ENCODE results near the gene VARS1.

The VARS1 gene

DNA sequence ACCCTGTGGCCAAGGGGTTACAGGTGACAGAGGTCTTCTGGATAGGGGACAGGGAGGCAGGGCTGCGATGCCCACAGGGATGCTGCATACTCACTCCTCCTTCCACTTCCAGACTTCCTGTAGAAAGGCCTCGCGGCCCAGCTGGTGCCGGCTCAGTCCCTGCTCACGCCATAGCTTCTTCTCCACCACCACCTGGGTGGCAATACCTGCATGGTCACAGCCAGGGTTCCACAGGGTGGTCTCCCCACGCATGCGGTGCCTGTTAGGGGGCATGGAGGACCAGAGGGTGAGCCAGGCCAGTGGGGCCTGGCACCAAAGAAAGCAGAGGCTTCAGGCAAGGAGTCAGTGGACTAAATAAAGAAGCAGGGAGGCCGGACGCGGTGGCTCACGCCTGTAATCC lies 10.1 kb downstream of the VARS1 start:
- H3K36me3 Mint-ChIP-seq: peaks cover 14% of the 10 kb centered on the region
- no peak overlapping the region for H3K27ac Mint-ChIP-seq
- peaks cover under 1% of the 10 kb centered on the region for H3K4me1 Mint-ChIP-seq (ENCODE audit: low read depth)
- H3K9me3 Mint-ChIP-seq (ENCODE audit: low read depth): no peaks in the 10 kb centered on the region
- H3K27me3 Mint-ChIP-seq: no peaks in the 10 kb centered on the region
- H3K4me3 Mint-ChIP-seq: no peak overlapping the region

DNA sequence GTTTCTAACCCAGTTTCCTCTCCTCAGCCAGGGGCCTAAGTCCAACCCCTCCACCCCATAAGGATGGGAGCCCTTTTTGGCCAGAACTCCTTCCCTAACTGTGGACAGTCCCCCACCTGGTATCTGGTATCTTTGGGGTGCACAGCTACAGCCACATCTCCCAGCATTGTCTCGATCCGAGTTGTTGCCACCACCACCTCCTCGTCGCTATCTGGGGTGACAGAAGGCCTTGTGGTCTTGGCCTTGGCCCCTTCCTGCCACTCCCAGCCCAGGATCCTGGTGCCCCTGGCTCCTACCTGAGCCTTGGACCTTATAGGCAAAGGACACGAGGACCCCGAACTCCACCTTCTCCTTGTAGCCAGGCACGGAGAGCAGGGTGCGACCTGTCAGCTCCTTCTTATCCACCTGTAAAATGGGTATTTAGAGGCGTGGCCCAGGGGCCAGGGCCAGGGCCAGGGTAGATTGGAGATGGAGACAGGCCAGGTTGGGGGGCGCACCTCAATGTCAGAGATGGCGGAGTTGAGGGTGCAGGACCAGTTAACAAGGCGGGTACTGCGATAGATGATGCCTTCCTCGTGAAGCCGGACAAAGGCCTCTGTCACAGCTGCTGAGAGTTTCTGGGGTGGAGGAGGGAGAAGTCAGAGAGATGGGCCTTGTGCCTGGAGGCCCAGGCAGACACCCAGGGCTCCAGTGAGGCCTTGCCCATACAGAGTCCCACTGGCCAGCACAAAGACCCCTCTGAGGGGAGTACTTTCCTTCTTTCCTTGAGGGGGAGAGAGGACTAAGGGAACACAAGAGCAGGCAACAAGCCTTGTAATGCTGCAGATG lies 11.2 kb downstream of the VARS1 start:
- Mint-ChIP-seq H3K27me3 (no peaks in the 10 kb centered on the region), H3K4me1 (ENCODE audit: low read depth) (no peaks in the 10 kb centered on the region), H3K9me3 (ENCODE audit: low read depth) (no peaks in the 10 kb centered on the region), H3K27ac (no peak overlapping the region), H3K4me3 (no peak overlapping the region), H3K36me3 (peaks cover 12% of the 10 kb centered on the region)

GRCh38 chr6:31782126-31782855 lies 13.3 kb downstream of the VARS1 start:
- Mint-ChIP-seq H3K27me3 (no peaks in the 10 kb centered on the region), H3K27ac (no peak overlapping the region), H3K36me3 (peaks cover 12% of the 10 kb centered on the region), H3K4me3 (no peak overlapping the region), H3K4me1 (ENCODE audit: low read depth) (peaks cover 6% of the 10 kb centered on the region), H3K9me3 (ENCODE audit: low read depth) (no peaks in the 10 kb centered on the region)

DNA sequence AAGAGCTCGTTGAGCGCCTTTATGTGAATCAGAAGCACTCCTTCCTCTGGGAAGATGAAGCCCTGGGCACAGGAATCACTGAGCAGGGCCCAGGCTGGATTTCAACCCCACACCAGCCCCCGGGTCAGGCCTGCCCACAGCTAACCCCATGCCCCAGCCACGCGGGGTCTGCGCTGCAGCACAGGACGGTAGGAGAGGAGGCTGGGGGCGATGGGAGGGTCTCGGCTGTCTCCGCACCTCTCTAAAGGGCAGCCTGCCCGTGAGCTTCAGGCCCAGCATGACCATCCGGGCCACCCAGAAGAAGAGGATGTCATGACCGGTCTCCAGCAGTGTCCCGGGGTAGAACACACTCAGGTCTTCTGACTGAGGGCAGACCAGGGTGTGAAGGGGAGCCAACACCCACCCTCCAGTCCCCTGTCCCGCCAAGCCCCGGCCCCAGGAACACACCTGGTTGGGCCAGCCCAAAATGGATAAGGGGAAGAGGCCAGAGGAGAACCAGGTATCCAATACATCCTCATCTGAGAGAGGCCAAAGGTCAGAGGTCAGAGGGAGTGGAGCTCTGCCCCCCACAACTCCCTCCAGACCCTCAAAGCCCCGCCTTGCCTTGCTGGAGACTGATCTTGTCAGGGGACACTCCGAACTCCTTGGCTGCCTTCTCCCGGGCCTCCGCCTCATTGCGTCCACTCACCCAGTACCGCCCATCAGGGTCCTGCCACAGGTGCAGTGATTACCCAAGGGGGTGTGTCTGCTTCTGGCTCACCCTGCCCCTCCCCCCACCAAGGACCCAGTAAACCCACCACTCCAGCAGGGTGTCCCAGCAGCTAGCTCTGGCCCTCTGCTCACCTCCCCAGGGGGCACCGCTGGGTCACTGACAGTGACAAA lies 14.1 kb downstream of the VARS1 start:
- Mint-ChIP-seq H3K9me3 (ENCODE audit: low read depth) (no peaks in the 10 kb centered on the region), H3K36me3 (peaks cover 12% of the 10 kb centered on the region), H3K4me1 (ENCODE audit: low read depth) (peaks cover 11% of the 10 kb centered on the region), H3K27ac (no peak overlapping the region), H3K4me3 (no peak overlapping the region), H3K27me3 (no peaks in the 10 kb centered on the region)

- Mint-ChIP-seq H3K27ac (no peak overlapping the region), H3K9me3 (ENCODE audit: low read depth) (no peaks in the 10 kb centered on the region), H3K36me3 (peaks cover 12% of the 10 kb centered on the region), H3K4me3 (no peak overlapping the region), H3K4me1 (ENCODE audit: low read depth) (peaks cover 14% of the 10 kb centered on the region), H3K27me3 (no peaks in the 10 kb centered on the region)
Observed at GRCh38 chr6:31780507-31781243, 14.9 kb downstream of the VARS1 start.

DNA sequence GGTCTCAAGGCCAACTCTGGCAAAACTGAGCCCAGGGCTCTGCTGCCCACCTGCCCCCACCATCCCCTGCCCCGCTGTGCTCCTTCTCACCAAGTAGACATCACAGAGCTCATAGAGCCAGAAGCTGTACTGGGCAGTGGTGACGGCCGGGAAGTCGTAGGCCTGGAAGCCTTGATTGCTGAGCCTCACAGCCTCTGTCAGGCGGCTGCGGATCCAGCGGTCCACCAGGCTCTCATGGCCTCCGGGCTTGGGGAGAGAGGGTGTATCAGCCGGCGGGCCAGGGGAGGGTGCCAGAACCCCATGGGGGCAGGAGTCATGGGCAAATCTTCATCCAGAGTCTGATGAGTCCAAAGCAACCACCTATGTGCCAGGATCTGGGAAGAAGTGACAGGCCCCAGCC lies 15.6 kb downstream of the VARS1 start:
- H3K4me3 Mint-ChIP-seq: no peak overlapping the region
- H3K4me1 Mint-ChIP-seq (ENCODE audit: low read depth): peaks cover 20% of the 10 kb centered on the region
- H3K36me3 Mint-ChIP-seq: peaks cover 12% of the 10 kb centered on the region

DNA sequence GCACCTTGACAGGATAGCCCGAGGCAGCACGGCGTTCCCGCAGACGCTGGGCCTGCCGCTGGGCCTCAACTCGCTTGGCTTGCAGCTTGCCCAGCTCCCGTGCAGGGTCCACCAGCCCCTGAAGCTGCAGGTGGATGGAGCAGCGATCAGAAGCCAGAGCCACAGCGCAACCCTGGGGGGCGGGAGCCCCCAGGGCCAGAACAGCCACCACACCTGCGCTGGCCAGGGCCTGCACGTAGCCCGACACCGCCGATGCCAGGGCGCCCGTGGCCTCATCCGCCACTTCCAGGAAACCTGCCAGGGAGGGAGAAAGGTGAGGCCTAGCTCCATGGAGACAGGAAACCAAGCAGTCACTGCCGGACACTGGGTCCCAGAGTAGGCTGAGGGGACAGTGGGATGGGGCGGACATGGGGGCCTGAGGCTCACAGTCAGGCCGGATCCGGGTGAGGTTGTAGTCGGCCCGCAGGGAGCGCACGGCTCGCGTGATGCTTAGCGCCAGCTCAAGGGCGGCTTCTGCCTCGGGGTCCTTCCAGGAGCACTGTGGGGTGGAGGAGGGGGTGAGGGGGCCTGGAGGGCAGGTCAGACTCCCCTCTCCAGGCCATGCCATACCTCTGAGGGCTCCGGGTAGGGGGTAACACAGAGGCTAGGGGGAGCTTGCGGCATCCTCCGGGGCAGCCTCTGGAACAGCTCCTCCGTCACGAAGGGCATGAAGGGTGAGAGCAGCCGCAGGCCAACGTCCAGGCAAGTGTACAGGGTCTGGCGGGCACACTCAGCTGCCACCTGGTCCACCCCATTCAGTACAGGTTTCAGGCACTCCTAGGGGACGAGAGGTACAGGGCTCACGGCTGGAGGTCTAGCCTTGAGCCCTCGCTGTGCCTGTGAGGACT lies 16.3 kb downstream of the VARS1 start:
- peaks cover 20% of the 10 kb centered on the region for H3K4me1 Mint-ChIP-seq (ENCODE audit: low read depth)
- no peak overlapping the region for H3K4me3 Mint-ChIP-seq
- H3K27me3 Mint-ChIP-seq: no peaks in the 10 kb centered on the region
- no peak overlapping the region for H3K27ac Mint-ChIP-seq
- H3K36me3 Mint-ChIP-seq: peaks cover 9% of the 10 kb centered on the region
- H3K9me3 Mint-ChIP-seq (ENCODE audit: low read depth): no peaks in the 10 kb centered on the region

More for the DNA sequence above, 15.6 kb downstream of the VARS1 start:
- H3K27me3 Mint-ChIP-seq: no peaks in the 10 kb centered on the region
- no peak overlapping the region for H3K27ac Mint-ChIP-seq
- H3K9me3 Mint-ChIP-seq (ENCODE audit: low read depth): no peaks in the 10 kb centered on the region

GRCh38 chr6:31778193-31778592 lies 17.4 kb downstream of the VARS1 start:
- H3K9me3 Mint-ChIP-seq (ENCODE audit: low read depth): no peaks in the 10 kb centered on the region
- peaks cover 8% of the 10 kb centered on the region for H3K36me3 Mint-ChIP-seq
- no peak overlapping the region for H3K4me3 Mint-ChIP-seq
- H3K27ac Mint-ChIP-seq: no peak overlapping the region
- H3K4me1 Mint-ChIP-seq (ENCODE audit: low read depth): peaks cover 21% of the 10 kb centered on the region
- H3K27me3 Mint-ChIP-seq: no peaks in the 10 kb centered on the region

GRCh38 chr6:31777667-31778050 lies 17.9 kb downstream of the VARS1 start:
- no peak overlapping the region for H3K4me3 Mint-ChIP-seq
- peaks cover 6% of the 10 kb centered on the region for H3K36me3 Mint-ChIP-seq
- H3K4me1 Mint-ChIP-seq (ENCODE audit: low read depth): peaks cover 26% of the 10 kb centered on the region
- no peak overlapping the region for H3K27ac Mint-ChIP-seq
- no peaks in the 10 kb centered on the region for H3K27me3 Mint-ChIP-seq
- H3K9me3 Mint-ChIP-seq (ENCODE audit: low read depth): no peaks in the 10 kb centered on the region

GRCh38 chr6:31776989-31777666 lies 18.4 kb downstream of the VARS1 start, which contains the start of gene VWA7:
Gene VWA7 (minus strand): TSS chr6:31777328. CDS start chr6:31776779, 549 bp downstream.
- peak within 1 kb of the TSS; percentile 10 for H3K27ac Mint-ChIP-seq
- H3K4me1 Mint-ChIP-seq (ENCODE audit: low read depth): peaks cover 29% of the 10 kb centered on the region
- peak within 1 kb of the TSS; percentile 27 for H3K4me3 Mint-ChIP-seq
- no peaks in the 10 kb centered on the region for H3K27me3 Mint-ChIP-seq
- H3K9me3 Mint-ChIP-seq (ENCODE audit: low read depth): no peaks in the 10 kb centered on the region
- H3K36me3 Mint-ChIP-seq: peaks cover 4% of the 10 kb centered on the region

GRCh38 chr6:31776485-31776988 lies 19.0 kb downstream of the VARS1 start:
- Mint-ChIP-seq H3K27ac (no peak overlapping the region), H3K9me3 (ENCODE audit: low read depth) (no peaks in the 10 kb centered on the region), H3K4me1 (ENCODE audit: low read depth) (peaks cover 31% of the 10 kb centered on the region), H3K27me3 (no peaks in the 10 kb centered on the region), H3K36me3 (peaks cover 4% of the 10 kb centered on the region), H3K4me3 (peak overlapping the region; percentile 27)

GRCh38 chr6:31775633-31776484 lies 19.7 kb downstream of the VARS1 start:
- Mint-ChIP-seq H3K9me3 (ENCODE audit: low read depth) (no peaks in the 10 kb centered on the region), H3K27ac (peak overlapping the region; percentile 46), H3K4me1 (ENCODE audit: low read depth) (peaks cover 38% of the 10 kb centered on the region), H3K27me3 (no peaks in the 10 kb centered on the region), H3K36me3 (peaks cover 2% of the 10 kb centered on the region), H3K4me3 (peak overlapping the region; percentile 27)

All from activated naive CD8-positive, alpha-beta T cell (primary cell).